NT2/D1 (cell line): ENCODE data around the gene MARCKS.

Source experiments
- DNase-seq: peaks from one replicate; pipeline ENCODE4 v3.0.0-alpha.2; 2011; ENCODE audit warnings: low read depth, low spot score
- H3K27me3 ChIP-seq: 2 replicates; pipeline ENCODE4 v1.6.0; 2011; ENCODE audit warnings: mild to moderate bottlenecking; ENCODE audit not compliant: insufficient read length, insufficient read depth
- H3K36me3 ChIP-seq: 2 replicates; pipeline ENCODE4 v1.6.1; 2011; ENCODE audit warnings: mild to moderate bottlenecking, low read length, mixed read lengths; ENCODE audit not compliant: insufficient read depth, insufficient read length
- H3K4me1 ChIP-seq: 2 replicates; pipeline ENCODE4 v1.5.1; 2011; ENCODE audit not compliant: insufficient read depth, insufficient read length
- H3K4me3 ChIP-seq: 2 replicates; pipeline ENCODE4 v1.5.1; 2011; ENCODE audit warnings: low read depth; ENCODE audit not compliant: insufficient read length
- H3K9ac ChIP-seq: 2 replicates; pipeline ENCODE4 v1.6.0; 2011; ENCODE audit warnings: low read depth; ENCODE audit not compliant: insufficient read length
- H3K9me3 ChIP-seq: 2 replicates; pipeline ENCODE4 v1.5.1; 2011; ENCODE audit warnings: mild to moderate bottlenecking, low read length; ENCODE audit not compliant: insufficient read depth
- SUZ12 ChIP-seq: IDR thresholded peaks from 2 replicates; pipeline ENCODE4 v1.6.1; 2011; ENCODE audit not compliant: insufficient read length, insufficient read depth; ENCODE audit errors: extremely low read depth
- YY1 ChIP-seq: IDR thresholded peaks from 2 replicates; pipeline ENCODE4 v1.6.1; 2011; ENCODE audit not compliant: insufficient read length, insufficient read depth
- ZNF274 ChIP-seq: IDR thresholded peaks from 2 replicates; pipeline ENCODE4 v1.6.1; 2011; ENCODE audit warnings: mild to moderate bottlenecking, low read depth, low read length

Gene MARCKS

GRCh38 chr6:113853252-113853651 is 3.9 kb upstream of the MARCKS start:
- TF ChIP-seq SUZ12 (no peak), ZNF274 (no peak), YY1 (no peak)
- DNase-seq, result no peak
- Histone ChIP-seq H3K9ac (no peak overlapping the region), H3K27me3 (peaks cover 37% of the 10 kb centered on the region), H3K4me1 (no peaks in the 10 kb centered on the region), H3K9me3 (no peaks in the 10 kb centered on the region), H3K4me3 (no peak overlapping the region), H3K36me3 (no peaks in the 10 kb centered on the region)

GRCh38 chr6:113854531-113855499 is 2.3 kb upstream of the MARCKS start:
- H3K4me3 ChIP-seq, result peak overlapping the region; percentile 68
- H3K9me3 ChIP-seq, result no peaks in the 10 kb centered on the region
- TF ChIP-seq YY1 (no peak), ZNF274 (no peak), SUZ12 (no peak)
- no peaks in the 10 kb centered on the region for H3K4me1 ChIP-seq
- no peaks in the 10 kb centered on the region for H3K36me3 ChIP-seq
- H3K27me3 ChIP-seq, result peaks cover 37% of the 10 kb centered on the region
- H3K9ac ChIP-seq, result peak overlapping the region; percentile 51
- no peak for DNase-seq

- Histone ChIP-seq H3K4me1 (no peaks in the 10 kb centered on the region), H3K36me3 (no peaks in the 10 kb centered on the region), H3K4me3 (peak overlapping the region; percentile 68), H3K9ac (peak overlapping the region; percentile 70), H3K27me3 (peaks cover 37% of the 10 kb centered on the region), H3K9me3 (no peaks in the 10 kb centered on the region)
- no peak for DNase-seq
- no peak for TF ChIP-seq SUZ12
- no peak for TF ChIP-seq YY1
- TF ChIP-seq ZNF274, result no peak
Observed at GRCh38 chr6:113855500-113856374, 1.4 kb upstream of the MARCKS start.

GRCh38 chr6:113856375-113856624 is 845 bp upstream of the MARCKS start:
- Histone ChIP-seq H3K27me3 (peaks cover 37% of the 10 kb centered on the region), H3K36me3 (no peaks in the 10 kb centered on the region), H3K9me3 (no peaks in the 10 kb centered on the region), H3K4me3 (peak overlapping the region; percentile 68), H3K9ac (peak overlapping the region; percentile 70), H3K4me1 (no peaks in the 10 kb centered on the region)
- TF ChIP-seq YY1 (no peak), ZNF274 (no peak), SUZ12 (no peak)
- no peak for DNase-seq

GRCh38 chr6:113857556-113858479 is 673 bp downstream of the MARCKS start:
- Histone ChIP-seq H3K9ac (peak overlapping the region; percentile 80), H3K9me3 (no peaks in the 10 kb centered on the region), H3K4me1 (no peaks in the 10 kb centered on the region), H3K36me3 (peaks cover 11% of the 10 kb centered on the region), H3K4me3 (peak overlapping the region; percentile 68), H3K27me3 (peaks cover 29% of the 10 kb centered on the region)
- no peak for DNase-seq
- TF ChIP-seq YY1, result no peak
- TF ChIP-seq ZNF274, result no peak
- TF ChIP-seq SUZ12, result no peak

GRCh38 chr6:113858480-113859348 is 1.6 kb downstream of the MARCKS start:
- H3K9ac ChIP-seq, result peak overlapping the region; percentile 80
- H3K4me3 ChIP-seq, result peak overlapping the region; percentile 68
- no peaks in the 10 kb centered on the region for H3K4me1 ChIP-seq
- H3K9me3 ChIP-seq, result no peaks in the 10 kb centered on the region
- peaks cover 21% of the 10 kb centered on the region for H3K27me3 ChIP-seq
- no peak for TF ChIP-seq YY1
- TF ChIP-seq ZNF274, result no peak
- no peak for TF ChIP-seq SUZ12
- H3K36me3 ChIP-seq, result peaks cover 11% of the 10 kb centered on the region
- peak; percentile 72 for DNase-seq
